GM21529 (cell line): Measurements from ENCODE around the gene PCDHB3.
"Not testable (repeated sequence)": the region's sequence is repeated elsewhere in the genome, so short reads cannot be mapped to it uniquely, and the experiment has no call there.

Source experiments
- ATAC-seq: cut with Tn5 transposase; IDR thresholded peaks from one replicate; pipeline ENCODE4 v1.9.1; 2021; ENCODE audit not compliant: unreplicated experiment

Gene PCDHB3

DNA sequence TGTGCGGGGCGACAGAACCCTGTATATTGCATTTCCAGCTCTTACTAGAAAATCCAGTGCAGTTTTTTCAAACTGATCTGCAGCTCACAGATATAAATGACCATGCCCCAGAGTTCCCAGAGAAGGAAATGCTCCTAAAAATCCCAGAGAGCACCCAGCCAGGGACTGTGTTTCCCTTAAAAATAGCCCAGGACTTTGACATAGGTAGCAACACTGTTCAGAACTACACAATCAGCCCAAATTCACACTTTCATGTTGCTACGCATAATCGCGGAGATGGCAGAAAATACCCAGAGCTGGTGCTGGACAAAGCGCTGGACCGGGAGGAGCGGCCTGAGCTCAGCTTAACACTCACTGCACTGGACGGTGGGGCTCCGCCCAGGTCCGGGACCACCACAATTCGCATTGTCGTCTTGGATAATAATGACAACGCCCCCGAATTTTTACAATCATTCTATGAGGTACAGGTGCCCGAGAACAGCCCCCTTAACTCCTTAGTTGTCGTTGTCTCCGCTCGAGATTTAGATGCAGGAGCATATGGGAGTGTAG is 35.5 kb downstream of the PCDHB3 start:
- no peak for ATAC-seq

DNA sequence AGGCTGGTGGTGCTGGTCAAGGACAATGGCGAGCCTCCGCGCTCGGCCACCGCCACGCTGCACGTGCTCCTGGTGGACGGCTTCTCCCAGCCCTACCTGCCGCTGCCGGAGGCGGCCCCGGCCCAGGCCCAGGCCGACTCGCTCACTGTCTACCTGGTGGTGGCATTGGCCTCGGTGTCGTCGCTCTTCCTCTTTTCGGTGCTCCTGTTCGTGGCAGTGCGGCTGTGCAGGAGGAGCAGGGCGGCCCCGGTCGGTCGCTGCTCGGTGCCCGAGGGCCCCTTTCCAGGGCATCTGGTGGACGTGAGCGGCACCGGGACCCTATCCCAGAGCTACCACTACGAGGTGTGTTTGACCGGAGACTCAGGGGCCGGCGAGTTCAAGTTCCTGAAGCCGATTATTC is 37.1 kb downstream of the PCDHB3 start:
- ATAC-seq = not testable (repeated sequence)

DNA sequence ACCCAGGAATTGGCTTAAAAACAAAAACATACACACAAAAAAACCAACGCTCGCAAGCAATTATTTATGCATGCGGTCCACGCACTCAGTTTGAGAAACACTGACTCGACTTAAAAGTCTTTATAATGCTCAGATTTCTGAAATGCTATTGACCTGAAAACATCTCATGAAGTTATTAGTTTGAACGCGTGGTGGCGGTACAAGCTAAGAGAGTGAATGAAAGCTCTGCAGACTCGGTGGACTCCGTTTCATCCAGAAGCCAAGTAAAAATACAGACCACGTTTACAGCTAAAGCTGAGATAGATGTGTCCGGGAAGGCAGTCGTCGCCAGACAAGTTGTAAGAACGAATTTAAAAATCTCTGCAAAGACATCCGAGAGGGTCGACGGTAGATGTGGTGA is 49.5 kb downstream of the PCDHB3 start, which contains the start of gene PCDHB6:
Gene PCDHB6, plus strand, starts transcription at position 246 of the 400 bp plus-strand sequence. CDS start 201 bp downstream, outside the sequence.
- no peak for ATAC-seq

DNA sequence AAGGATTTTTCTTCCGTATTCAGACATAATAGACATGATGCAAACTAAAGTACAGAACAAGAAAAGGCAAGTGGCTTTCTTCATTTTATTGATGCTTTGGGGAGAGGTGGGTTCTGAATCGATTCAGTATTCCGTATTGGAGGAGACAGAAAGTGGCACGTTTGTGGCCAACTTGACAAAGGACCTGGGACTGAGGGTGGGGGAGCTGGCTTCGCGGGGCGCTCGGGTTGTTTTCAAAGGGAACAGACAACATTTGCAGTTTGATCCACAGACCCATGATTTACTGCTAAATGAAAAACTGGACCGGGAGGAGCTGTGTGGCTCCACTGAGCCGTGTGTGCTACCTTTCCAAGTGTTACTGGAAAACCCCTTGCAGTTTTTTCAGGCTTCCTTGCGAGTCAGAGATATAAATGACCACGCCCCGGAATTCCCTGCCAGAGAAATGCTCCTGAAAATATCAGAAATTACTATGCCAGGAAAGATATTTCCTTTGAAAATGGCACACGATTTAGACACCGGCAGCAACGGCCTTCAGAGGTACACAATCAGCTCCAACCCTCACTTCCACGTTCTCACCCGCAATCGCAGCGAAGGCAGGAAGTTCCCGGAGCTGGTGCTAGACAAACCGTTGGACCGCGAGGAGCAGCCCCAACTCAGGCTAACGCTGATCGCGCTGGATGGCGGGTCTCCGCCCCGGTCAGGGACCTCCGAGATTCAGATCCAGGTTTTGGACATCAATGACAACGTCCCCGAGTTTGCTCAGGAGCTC is 50.1 kb downstream of the PCDHB3 start:
- no peak for ATAC-seq

DNA sequence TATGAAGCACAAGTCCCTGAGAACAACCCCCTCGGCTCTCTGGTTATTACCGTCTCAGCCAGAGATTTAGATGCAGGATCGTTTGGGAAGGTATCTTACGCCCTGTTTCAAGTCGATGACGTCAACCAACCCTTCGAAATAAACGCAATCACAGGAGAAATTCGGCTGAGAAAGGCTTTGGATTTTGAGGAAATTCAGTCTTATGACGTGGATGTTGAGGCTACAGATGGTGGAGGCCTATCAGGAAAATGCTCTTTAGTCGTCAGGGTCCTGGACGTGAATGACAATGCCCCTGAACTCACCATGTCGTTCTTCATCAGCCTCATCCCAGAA is 50.7 kb downstream of the PCDHB3 start:
- no peak for ATAC-seq

DNA sequence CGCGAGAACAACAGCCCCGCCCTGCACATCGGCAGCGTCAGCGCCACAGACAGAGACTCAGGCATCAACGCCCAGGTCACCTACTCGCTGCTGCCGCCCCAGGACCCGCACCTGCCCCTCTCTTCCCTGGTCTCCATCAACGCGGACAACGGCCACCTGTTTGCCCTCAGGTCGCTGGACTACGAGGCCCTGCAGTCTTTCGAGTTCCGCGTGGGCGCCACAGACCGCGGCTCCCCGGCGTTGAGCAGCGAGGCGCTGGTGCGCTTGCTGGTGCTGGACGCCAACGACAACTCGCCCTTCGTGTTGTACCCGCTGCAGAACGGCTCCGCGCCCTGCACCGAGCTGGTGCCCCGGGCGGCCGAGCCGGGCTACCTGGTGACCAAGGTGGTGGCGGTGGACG is 51.4 kb downstream of the PCDHB3 start:
- not testable (repeated sequence) for ATAC-seq

DNA sequence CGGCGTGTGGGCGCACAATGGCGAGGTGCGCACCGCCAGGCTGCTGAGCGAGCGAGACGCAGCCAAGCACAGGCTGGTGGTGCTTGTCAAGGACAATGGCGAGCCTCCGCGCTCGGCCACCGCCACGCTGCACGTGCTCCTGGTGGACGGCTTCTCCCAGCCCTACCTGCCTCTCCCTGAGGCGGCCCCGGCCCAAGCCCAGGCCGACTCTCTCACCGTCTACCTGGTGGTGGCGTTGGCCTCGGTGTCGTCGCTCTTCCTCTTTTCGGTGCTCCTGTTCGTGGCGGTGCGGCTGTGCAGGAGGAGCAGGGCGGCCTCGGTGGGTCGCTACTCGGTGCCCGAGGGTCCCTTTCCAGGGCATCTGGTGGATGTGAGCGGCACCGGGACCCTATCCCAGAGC is 51.8 kb downstream of the PCDHB3 start:
- ATAC-seq = not testable (repeated sequence)
